GM23338 (cell line): ENCODE measurements around the gene OR14A16. TPM values are rescaled to one million over a fixed set of nuclear protein-coding genes. Genes with fewer than 3 reads are reported as not detected.

Experiments used
- ATAC-seq: fragments of 200-7000 bp; cut with Tn5 transposase; 3 replicates; pipeline ENCODE4 v1.9.1; 2020
- DNase-seq: peaks from one replicate; pipeline ENCODE4 v3.0.0-alpha.2; 2015; ENCODE audit warnings: low spot score
- H2AFZ ChIP-seq: fragments of 200-600 bp; sonication (generic); 2 replicates; pipeline ENCODE4 v1.8.0; 2016; ENCODE audit warnings: antibody characterized with exemption, mild to moderate bottlenecking, moderate library complexity
- H3F3A ChIP-seq: fragments of 200-600 bp; sonication (generic); replicated peaks from 2 replicates; pipeline ENCODE4 v1.8.0; 2017; ENCODE audit warnings: antibody characterized with exemption, mixed run types, low read depth
- H3K27ac ChIP-seq: fragments of 200-600 bp; sonication (generic); 2 replicates; pipeline ENCODE4 v1.6.1; 2016; ENCODE audit warnings: low read depth
- H3K27me3 ChIP-seq: fragments of 200-600 bp; sonication (generic); 2 replicates; pipeline ENCODE4 v1.8.0; 2016; ENCODE audit warnings: mild to moderate bottlenecking, mixed run types, moderate library complexity; ENCODE audit not compliant: insufficient read depth
- H3K36me3 ChIP-seq: fragments of 200-600 bp; sonication (generic); 2 replicates; pipeline ENCODE4 v1.8.0; 2016; ENCODE audit warnings: mild to moderate bottlenecking; ENCODE audit not compliant: insufficient read depth
- H3K4me1 ChIP-seq: fragments of 200-600 bp; sonication (generic); 2 replicates; pipeline ENCODE4 v1.8.0; 2016; ENCODE audit warnings: mild to moderate bottlenecking, moderate library complexity; ENCODE audit not compliant: insufficient read depth
- H3K4me2 ChIP-seq: fragments of 200-600 bp; sonication (generic); 2 replicates; pipeline ENCODE4 v1.7.1; 2017; ENCODE audit warnings: mixed run types
- H3K4me3 ChIP-seq: fragments of 200-600 bp; sonication (generic); 2 replicates; pipeline ENCODE4 v1.6.1; 2016; ENCODE audit warnings: mixed run types
- H3K79me2 ChIP-seq: fragments of 200-600 bp; sonication (generic); replicated peaks from 2 replicates; pipeline ENCODE4 v1.8.0; 2017; ENCODE audit warnings: mild to moderate bottlenecking; ENCODE audit not compliant: insufficient read depth
- H3K9me2 ChIP-seq: fragments of 200-600 bp; sonication (generic); 2 replicates; pipeline ENCODE4 v1.8.0; 2017; ENCODE audit not compliant: insufficient read depth
- H4K20me1 ChIP-seq: fragments of 200-600 bp; sonication (generic); replicated peaks from 2 replicates; pipeline ENCODE4 v1.8.0; 2017; ENCODE audit warnings: mild to moderate bottlenecking; ENCODE audit not compliant: insufficient read depth
- H3K27ac Mint-ChIP-seq: 2 replicates; pipeline ENCODE4 v1.8.0; 2020; ENCODE audit warnings: inconsistent platforms, mild to moderate bottlenecking, moderate library complexity, mixed read lengths
- H3K27me3 Mint-ChIP-seq: 3 replicates; pipeline ENCODE4 v1.8.0; 2022; ENCODE audit warnings: low read depth, mild to moderate bottlenecking, moderate library complexity, mixed read lengths, inconsistent platforms; ENCODE audit not compliant: insufficient read depth, poor library complexity
- H3K36me3 Mint-ChIP-seq: 3 replicates; pipeline ENCODE4 v1.8.0; 2021; ENCODE audit warnings: low read depth, mild to moderate bottlenecking, inconsistent platforms, moderate library complexity, mixed read lengths
- H3K4me1 Mint-ChIP-seq: 3 replicates; pipeline ENCODE4 v1.8.0; 2020; ENCODE audit warnings: mild to moderate bottlenecking, inconsistent platforms, mixed read lengths
- H3K4me3 Mint-ChIP-seq: 3 replicates; pipeline ENCODE4 v1.8.0; 2021; ENCODE audit warnings: moderate library complexity, mild to moderate bottlenecking, inconsistent platforms, mixed read lengths
- H3K9me3 Mint-ChIP-seq: 3 replicates; pipeline ENCODE4 v1.8.0; 2020; ENCODE audit warnings: moderate library complexity, mild to moderate bottlenecking, inconsistent platforms, mixed read lengths
- CREB1 ChIP-seq: fragments of 250-450 bp; sonication (Bioruptor Pico); IDR thresholded peaks from 2 replicates; pipeline ENCODE4 v1.5.0; 2020; ENCODE audit warnings: low read depth, mild to moderate bottlenecking, moderate library complexity
- EZH2 ChIP-seq: fragments of 200-600 bp; sonication (generic); IDR thresholded peaks from one replicate; pipeline ENCODE4 v1.8.0; 2017; ENCODE audit warnings: antibody characterized with exemption, mild to moderate bottlenecking, low read depth; ENCODE audit not compliant: unreplicated experiment
- EZH2phosphoT487 ChIP-seq: fragments of 200-600 bp; sonication (generic); IDR thresholded peaks from one replicate; pipeline ENCODE4 v1.8.1; 2018; ENCODE audit warnings: antibody characterized with exemption; ENCODE audit not compliant: unreplicated experiment
- STAT1 ChIP-seq: IDR thresholded peaks from one replicate; pipeline ENCODE4 v1.6.1; 2016; ENCODE audit warnings: antibody characterized with exemption; ENCODE audit not compliant: unreplicated experiment
- ZNF114 ChIP-seq: fragments of 250-450 bp; sonication (Bioruptor Pico); IDR thresholded peaks from 2 replicates; pipeline ENCODE4 v1.5.0; 2020; ENCODE audit warnings: mild to moderate bottlenecking, moderate library complexity
- polyA plus RNA-seq: library from polyadenylated mRNA; unstranded; fragments of >200 nt; fragmentation: Nextera tagmentation; extraction: Ambion mirVana; gene quantifications from 2 replicates; pipeline ENCODE4 v1.2.1, GENCODE V29; 2016
- total RNA-seq: library from RNA; depleted of rRNA; stranded (reverse); fragments of >200 nt; shearing (Covaris generic); gene quantifications from 2 replicates; pipeline ENCODE4 v1.2.3, GENCODE V29; 2014
- TF ChIP-seq, protein P1 (sequence below), 2 experiments: fragments of 200-600 bp in 1 of 2; sonication (generic) in 1 of 2; conservative IDR thresholded peaks; 2 replicates each; pipeline versions ENCODE4 v1.5.1 to v1.6.1; 2016 to 2017; ENCODE audit warnings: antibody characterized with exemption in 2 of 2, low read depth in 2 of 2, mild to moderate bottlenecking in 2 of 2, moderate library complexity in 1 of 2
- TF ChIP-seq, protein P2 (sequence below): fragments of 250-450 bp; sonication (Bioruptor Pico); IDR thresholded peaks from 2 replicates; pipeline ENCODE4 v1.5.0; 2020; ENCODE audit warnings: mild to moderate bottlenecking, moderate library complexity
- TF ChIP-seq, protein P3 (sequence below): IDR thresholded peaks from 2 replicates; pipeline ENCODE4 v1.6.1; 2016; ENCODE audit warnings: antibody characterized with exemption

Gene OR14A16
- total and polyA plus RNA-seq, 2 experiments from 2014 or later = 0.34 TPM; not detected in 1

DNA sequence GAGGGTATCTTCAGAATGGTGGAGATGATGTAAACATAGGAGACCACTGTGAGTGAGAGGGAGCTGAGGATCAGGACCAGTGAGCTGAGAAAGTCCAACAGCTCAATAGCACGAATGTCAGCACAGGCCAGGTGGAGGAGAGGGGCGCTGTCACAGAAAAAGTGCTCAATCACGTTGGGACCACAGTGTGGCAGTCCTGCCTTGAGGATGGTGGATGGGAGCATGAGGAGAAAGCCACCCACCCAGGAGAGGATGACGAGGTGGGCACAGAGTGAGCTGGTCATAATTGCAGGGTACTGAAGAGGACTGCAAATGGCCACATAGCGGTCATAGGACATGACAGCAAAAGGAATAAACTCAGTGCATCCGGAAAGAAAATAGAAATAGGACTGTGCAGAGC lies 9.7 kb upstream of the OR14A16 start:
- H3K36me3 ChIP-seq = no peaks in the 10 kb centered on the region
- Mint-ChIP-seq H3K4me1 (no peaks in the 10 kb centered on the region), H3K9me3 (peaks cover 56% of the 10 kb centered on the region), H3K36me3 (no peaks in the 10 kb centered on the region; the same call in 2 of the 3 replicates), H3K27me3 (peaks cover 2% of the 10 kb centered on the region), H3K4me3 (no peak overlapping the region), H3K27ac (no peak overlapping the region)
- H3K4me1 ChIP-seq = no peaks in the 10 kb centered on the region
- TF ChIP-seq, protein P1, sequence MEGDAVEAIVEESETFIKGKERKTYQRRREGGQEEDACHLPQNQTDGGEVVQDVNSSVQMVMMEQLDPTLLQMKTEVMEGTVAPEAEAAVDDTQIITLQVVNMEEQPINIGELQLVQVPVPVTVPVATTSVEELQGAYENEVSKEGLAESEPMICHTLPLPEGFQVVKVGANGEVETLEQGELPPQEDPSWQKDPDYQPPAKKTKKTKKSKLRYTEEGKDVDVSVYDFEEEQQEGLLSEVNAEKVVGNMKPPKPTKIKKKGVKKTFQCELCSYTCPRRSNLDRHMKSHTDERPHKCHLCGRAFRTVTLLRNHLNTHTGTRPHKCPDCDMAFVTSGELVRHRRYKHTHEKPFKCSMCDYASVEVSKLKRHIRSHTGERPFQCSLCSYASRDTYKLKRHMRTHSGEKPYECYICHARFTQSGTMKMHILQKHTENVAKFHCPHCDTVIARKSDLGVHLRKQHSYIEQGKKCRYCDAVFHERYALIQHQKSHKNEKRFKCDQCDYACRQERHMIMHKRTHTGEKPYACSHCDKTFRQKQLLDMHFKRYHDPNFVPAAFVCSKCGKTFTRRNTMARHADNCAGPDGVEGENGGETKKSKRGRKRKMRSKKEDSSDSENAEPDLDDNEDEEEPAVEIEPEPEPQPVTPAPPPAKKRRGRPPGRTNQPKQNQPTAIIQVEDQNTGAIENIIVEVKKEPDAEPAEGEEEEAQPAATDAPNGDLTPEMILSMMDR (conservative IDR thresholded peaks at IDR 0.05; ENCODE audit: low read depth in 2 of 2) = peak; percentile 45 to 89
- TF ChIP-seq CREB1 (CRISPR knock-in tag) = no peak
- no peak overlapping the region for H3K27ac ChIP-seq
- H4K20me1 ChIP-seq = no peaks in the 10 kb centered on the region
- DNase-seq = peak; percentile 51
- no peak overlapping the region for H3K4me2 ChIP-seq
- H3F3A ChIP-seq = no peaks in the 10 kb centered on the region
- no peaks in the 10 kb centered on the region for H3K27me3 ChIP-seq
- peak; percentile 61; the same call in 2 of the 3 replicates for ATAC-seq
- H3K9me2 ChIP-seq = no peaks in the 10 kb centered on the region
- no peaks in the 10 kb centered on the region for H3K79me2 ChIP-seq
- no peak overlapping the region for H3K4me3 ChIP-seq
- no peak overlapping the region for H2AFZ ChIP-seq

DNA sequence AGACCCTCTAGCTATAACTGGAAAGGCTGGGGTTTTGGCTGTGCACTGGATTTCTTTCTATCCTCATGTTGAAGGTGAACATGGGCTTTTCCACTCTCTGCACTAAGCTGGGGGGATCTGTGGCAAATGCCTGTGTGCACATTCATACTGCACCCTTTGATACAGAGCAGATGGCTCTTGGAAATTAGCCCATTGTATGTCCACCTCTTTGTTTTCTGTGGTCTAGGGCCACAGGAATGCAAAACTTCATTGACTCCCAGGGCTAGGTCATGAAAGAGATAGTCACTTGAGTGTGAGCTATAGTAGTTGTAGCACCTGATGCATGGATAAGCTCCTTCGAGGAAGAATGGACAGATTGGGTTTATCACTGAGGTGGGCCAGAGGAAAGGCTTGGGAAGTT lies 5.7 kb upstream of the OR14A16 start:
- H3K9me3 Mint-ChIP-seq = peaks cover 50% of the 10 kb centered on the region
- H3K27me3 ChIP-seq = no peaks in the 10 kb centered on the region
- H3K36me3 ChIP-seq = no peaks in the 10 kb centered on the region
- no peaks in the 10 kb centered on the region; the same call in 1 of the 2 replicates for H3K4me1 ChIP-seq
- H3K79me2 ChIP-seq = no peaks in the 10 kb centered on the region
- no peak overlapping the region for H3K27ac Mint-ChIP-seq
- peaks cover 1% of the 10 kb centered on the region; the same call in 2 of the 3 replicates for H3K4me1 Mint-ChIP-seq
- no peaks in the 10 kb centered on the region for H4K20me1 ChIP-seq
- H3K9me2 ChIP-seq = no peaks in the 10 kb centered on the region; the same call in 1 of the 2 replicates
- DNase-seq = no peak
- H3K4me2 ChIP-seq = no peak overlapping the region
- H3K36me3 Mint-ChIP-seq = no peaks in the 10 kb centered on the region; the same call in 2 of the 3 replicates
- no peak for ATAC-seq
- no peak overlapping the region for H2AFZ ChIP-seq
- no peaks in the 10 kb centered on the region for H3K27me3 Mint-ChIP-seq
- H3K27ac ChIP-seq = no peak overlapping the region
- H3F3A ChIP-seq = no peaks in the 10 kb centered on the region
- H3K4me3 Mint-ChIP-seq = no peak overlapping the region
- H3K4me3 ChIP-seq = no peak overlapping the region
- TF ChIP-seq EZH2phosphoT487 (no peak), ZNF114 (CRISPR knock-in tag) (no peak), EZH2 (no peak), STAT1 (no peak), CREB1 (CRISPR knock-in tag) (no peak)
- TF ChIP-seq, protein P2, sequence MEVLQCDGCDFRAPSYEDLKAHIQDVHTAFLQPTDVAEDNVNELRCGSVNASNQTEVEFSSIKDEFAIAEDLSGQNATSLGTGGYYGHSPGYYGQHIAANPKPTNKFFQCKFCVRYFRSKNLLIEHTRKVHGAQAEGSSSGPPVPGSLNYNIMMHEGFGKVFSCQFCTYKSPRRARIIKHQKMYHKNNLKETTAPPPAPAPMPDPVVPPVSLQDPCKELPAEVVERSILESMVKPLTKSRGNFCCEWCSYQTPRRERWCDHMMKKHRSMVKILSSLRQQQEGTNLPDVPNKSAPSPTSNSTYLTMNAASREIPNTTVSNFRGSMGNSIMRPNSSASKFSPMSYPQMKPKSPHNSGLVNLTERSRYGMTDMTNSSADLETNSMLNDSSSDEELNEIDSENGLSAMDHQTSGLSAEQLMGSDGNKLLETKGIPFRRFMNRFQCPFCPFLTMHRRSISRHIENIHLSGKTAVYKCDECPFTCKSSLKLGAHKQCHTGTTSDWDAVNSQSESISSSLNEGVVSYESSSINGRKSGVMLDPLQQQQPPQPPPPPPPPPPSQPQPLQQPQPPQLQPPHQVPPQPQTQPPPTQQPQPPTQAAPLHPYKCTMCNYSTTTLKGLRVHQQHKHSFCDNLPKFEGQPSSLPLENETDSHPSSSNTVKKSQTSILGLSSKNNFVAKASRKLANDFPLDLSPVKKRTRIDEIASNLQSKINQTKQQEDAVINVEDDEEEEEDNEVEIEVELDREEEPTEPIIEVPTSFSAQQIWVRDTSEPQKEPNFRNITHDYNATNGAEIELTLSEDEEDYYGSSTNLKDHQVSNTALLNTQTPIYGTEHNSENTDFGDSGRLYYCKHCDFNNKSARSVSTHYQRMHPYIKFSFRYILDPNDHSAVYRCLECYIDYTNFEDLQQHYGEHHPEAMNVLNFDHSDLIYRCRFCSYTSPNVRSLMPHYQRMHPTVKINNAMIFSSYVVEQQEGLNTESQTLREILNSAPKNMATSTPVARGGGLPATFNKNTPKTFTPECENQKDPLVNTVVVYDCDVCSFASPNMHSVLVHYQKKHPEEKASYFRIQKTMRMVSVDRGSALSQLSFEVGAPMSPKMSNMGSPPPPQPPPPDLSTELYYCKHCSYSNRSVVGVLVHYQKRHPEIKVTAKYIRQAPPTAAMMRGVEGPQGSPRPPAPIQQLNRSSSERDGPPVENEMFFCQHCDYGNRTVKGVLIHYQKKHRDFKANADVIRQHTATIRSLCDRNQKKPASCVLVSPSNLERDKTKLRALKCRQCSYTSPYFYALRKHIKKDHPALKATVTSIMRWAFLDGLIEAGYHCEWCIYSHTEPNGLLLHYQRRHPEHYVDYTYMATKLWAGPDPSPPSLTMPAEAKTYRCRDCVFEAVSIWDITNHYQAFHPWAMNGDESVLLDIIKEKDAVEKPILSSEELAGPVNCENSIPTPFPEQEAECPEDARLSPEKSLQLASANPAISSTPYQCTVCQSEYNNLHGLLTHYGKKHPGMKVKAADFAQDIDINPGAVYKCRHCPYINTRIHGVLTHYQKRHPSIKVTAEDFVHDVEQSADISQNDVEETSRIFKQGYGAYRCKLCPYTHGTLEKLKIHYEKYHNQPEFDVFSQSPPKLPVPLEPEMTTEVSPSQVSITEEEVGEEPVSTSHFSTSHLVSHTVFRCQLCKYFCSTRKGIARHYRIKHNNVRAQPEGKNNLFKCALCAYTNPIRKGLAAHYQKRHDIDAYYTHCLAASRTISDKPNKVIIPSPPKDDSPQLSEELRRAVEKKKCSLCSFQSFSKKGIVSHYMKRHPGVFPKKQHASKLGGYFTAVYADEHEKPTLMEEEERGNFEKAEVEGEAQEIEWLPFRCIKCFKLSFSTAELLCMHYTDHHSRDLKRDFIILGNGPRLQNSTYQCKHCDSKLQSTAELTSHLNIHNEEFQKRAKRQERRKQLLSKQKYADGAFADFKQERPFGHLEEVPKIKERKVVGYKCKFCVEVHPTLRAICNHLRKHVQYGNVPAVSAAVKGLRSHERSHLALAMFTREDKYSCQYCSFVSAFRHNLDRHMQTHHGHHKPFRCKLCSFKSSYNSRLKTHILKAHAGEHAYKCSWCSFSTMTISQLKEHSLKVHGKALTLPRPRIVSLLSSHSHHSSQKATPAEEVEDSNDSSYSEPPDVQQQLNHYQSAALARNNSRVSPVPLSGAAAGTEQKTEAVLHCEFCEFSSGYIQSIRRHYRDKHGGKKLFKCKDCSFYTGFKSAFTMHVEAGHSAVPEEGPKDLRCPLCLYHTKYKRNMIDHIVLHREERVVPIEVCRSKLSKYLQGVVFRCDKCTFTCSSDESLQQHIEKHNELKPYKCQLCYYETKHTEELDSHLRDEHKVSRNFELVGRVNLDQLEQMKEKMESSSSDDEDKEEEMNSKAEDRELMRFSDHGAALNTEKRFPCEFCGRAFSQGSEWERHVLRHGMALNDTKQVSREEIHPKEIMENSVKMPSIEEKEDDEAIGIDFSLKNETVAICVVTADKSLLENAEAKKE (CRISPR knock-in tag) = no peak
- TF ChIP-seq, protein P3, sequence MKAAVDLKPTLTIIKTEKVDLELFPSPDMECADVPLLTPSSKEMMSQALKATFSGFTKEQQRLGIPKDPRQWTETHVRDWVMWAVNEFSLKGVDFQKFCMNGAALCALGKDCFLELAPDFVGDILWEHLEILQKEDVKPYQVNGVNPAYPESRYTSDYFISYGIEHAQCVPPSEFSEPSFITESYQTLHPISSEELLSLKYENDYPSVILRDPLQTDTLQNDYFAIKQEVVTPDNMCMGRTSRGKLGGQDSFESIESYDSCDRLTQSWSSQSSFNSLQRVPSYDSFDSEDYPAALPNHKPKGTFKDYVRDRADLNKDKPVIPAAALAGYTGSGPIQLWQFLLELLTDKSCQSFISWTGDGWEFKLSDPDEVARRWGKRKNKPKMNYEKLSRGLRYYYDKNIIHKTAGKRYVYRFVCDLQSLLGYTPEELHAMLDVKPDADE = no peak
- TF ChIP-seq, protein P1 (conservative IDR thresholded peaks at IDR 0.05; ENCODE audit: low read depth in 2 of 2) = no peak
